H1 (cell line): ENCODE results near the gene SHMT1. TPM values are rescaled to one million over a fixed set of nuclear protein-coding genes. Genes with fewer than 3 reads are reported as not detected.

Experiments
- KDM1A ChIP-seq: fragments of 200-600, 300-600 bp; sonication (generic); IDR thresholded peaks from 2 replicates; pipeline ENCODE4 v1.7.1; 2016; ENCODE audit warnings: mild to moderate bottlenecking, low read length, borderline replicate concordance
- MAFK ChIP-seq: IDR thresholded peaks from 2 replicates; pipeline ENCODE4 v1.6.1; 2012; ENCODE audit warnings: low read depth, mild to moderate bottlenecking, improper control_type of control experiment, low read length
- RAD21 ChIP-seq, 2 experiments: IDR thresholded peaks in 1 of 2; conservative IDR thresholded peaks in 1 of 2; 2 replicates each; pipeline ENCODE4 v1.6.1; 2011; ENCODE audit warnings: low read depth in 2 of 2, low read length in 2 of 2, improper control_type of control experiment in 1 of 2, inconsistent platforms in 1 of 2, mild to moderate bottlenecking in 1 of 2, moderate library complexity in 1 of 2
- RNF2 ChIP-seq: fragments of 200-900, 300-1000 bp; sonication (generic); IDR thresholded peaks from 2 replicates; pipeline ENCODE4 v1.7.1; 2016; ENCODE audit warnings: borderline replicate concordance, low read depth, mild to moderate bottlenecking, antibody characterized with exemption, low read length; ENCODE audit not compliant: poor library complexity, severe bottlenecking; ENCODE audit errors: missing control alignments
- TAF1 ChIP-seq: IDR thresholded peaks from 2 replicates; pipeline ENCODE4 v1.6.1; 2011; ENCODE audit warnings: mild to moderate bottlenecking, low read depth, low read length
- TCF12 ChIP-seq: IDR thresholded peaks from 2 replicates; pipeline ENCODE4 v1.6.1; 2011; ENCODE audit warnings: low read depth, mild to moderate bottlenecking, low read length
- polyA plus RNA-seq, 7 experiments: library from polyadenylated mRNA; depleted of rRNA in 3 of 7; stranded (reverse) in 5 of 7; unstranded in 2 of 7; fragments of >200 nt in 5 of 7; fragments of 200-250 nt in 2 of 7; gene quantifications; 1 replicate in 5 of 7; 2 replicates in 1 of 7; 4 replicates in 1 of 7; pipeline versions ENCODE4 v1.2.1 to v1.2.3, GENCODE V29; 2011 to 2013; ENCODE audit warnings: missing spikeins in 2 of 7, mixed read lengths in 2 of 7
- total RNA-seq: library from RNA; stranded (reverse); fragmentation: NEBNext Ultra II Directional; extraction: Animal tissue kit (Norgen Biotek cat#: 25700); gene quantifications from 2 replicates; pipeline ENCODE4 v1.2.1, GENCODE V29; 2021
- TF ChIP-seq, protein P1 (sequence below): fragments of 300-600 bp; sonication (generic); IDR thresholded peaks from 2 replicates; pipeline ENCODE4 v1.7.1; 2012; ENCODE audit warnings: low read length, moderate library complexity, mild to moderate bottlenecking, inconsistent platforms; ENCODE audit not compliant: insufficient replicate concordance

Gene SHMT1
- total and polyA plus RNA-seq, 2 of the 8 experiments (the other 6 are each of a cell fraction or from before 2014, with no cell fraction given), result 30.7 to 39.3 TPM

DNA sequence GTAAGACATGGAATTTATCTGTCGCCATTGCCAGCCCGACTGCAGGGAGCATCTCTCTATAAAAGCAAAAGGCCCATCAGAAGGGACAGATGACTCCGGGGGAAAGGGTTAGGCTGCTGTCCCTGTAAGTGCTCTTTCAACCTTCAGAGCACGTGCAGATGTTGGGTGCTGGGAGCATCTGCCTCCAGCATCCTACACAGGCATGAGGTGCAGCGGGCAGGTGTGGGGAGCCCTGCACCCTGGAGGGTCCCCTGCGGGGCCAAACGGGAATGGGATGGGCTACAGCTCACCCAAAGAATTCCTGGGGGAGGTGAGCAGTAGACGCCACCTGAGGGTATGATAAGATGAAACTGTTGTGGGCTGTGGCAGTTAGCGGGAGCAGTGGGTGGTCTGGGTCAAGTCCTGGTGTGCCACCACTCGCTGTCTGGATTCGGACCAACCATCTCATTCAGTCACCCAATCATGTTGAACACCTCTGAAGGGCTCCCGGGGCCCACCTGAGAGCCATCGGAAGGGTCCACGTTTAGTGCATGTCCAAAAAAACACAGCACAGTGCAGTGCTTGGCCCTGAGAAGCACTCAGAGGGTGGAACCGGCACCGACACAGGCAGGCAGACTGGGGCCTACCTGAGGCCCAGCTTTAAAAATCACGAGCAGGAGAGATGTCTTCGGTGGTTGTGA is 44.4 kb downstream of the SHMT1 start (continued):
- TF ChIP-seq RNF2, result no peak
- TF ChIP-seq RAD21 (IDR thresholded peaks at IDR 0.05 in 1 of 2, conservative IDR thresholded peaks at IDR 0.05 in 1 of 2; ENCODE audit: low read depth in 2 of 2, low read length in 2 of 2), result no peak
- no peak for TF ChIP-seq TCF12
- no peak for TF ChIP-seq TAF1
- TF ChIP-seq, protein P1, sequence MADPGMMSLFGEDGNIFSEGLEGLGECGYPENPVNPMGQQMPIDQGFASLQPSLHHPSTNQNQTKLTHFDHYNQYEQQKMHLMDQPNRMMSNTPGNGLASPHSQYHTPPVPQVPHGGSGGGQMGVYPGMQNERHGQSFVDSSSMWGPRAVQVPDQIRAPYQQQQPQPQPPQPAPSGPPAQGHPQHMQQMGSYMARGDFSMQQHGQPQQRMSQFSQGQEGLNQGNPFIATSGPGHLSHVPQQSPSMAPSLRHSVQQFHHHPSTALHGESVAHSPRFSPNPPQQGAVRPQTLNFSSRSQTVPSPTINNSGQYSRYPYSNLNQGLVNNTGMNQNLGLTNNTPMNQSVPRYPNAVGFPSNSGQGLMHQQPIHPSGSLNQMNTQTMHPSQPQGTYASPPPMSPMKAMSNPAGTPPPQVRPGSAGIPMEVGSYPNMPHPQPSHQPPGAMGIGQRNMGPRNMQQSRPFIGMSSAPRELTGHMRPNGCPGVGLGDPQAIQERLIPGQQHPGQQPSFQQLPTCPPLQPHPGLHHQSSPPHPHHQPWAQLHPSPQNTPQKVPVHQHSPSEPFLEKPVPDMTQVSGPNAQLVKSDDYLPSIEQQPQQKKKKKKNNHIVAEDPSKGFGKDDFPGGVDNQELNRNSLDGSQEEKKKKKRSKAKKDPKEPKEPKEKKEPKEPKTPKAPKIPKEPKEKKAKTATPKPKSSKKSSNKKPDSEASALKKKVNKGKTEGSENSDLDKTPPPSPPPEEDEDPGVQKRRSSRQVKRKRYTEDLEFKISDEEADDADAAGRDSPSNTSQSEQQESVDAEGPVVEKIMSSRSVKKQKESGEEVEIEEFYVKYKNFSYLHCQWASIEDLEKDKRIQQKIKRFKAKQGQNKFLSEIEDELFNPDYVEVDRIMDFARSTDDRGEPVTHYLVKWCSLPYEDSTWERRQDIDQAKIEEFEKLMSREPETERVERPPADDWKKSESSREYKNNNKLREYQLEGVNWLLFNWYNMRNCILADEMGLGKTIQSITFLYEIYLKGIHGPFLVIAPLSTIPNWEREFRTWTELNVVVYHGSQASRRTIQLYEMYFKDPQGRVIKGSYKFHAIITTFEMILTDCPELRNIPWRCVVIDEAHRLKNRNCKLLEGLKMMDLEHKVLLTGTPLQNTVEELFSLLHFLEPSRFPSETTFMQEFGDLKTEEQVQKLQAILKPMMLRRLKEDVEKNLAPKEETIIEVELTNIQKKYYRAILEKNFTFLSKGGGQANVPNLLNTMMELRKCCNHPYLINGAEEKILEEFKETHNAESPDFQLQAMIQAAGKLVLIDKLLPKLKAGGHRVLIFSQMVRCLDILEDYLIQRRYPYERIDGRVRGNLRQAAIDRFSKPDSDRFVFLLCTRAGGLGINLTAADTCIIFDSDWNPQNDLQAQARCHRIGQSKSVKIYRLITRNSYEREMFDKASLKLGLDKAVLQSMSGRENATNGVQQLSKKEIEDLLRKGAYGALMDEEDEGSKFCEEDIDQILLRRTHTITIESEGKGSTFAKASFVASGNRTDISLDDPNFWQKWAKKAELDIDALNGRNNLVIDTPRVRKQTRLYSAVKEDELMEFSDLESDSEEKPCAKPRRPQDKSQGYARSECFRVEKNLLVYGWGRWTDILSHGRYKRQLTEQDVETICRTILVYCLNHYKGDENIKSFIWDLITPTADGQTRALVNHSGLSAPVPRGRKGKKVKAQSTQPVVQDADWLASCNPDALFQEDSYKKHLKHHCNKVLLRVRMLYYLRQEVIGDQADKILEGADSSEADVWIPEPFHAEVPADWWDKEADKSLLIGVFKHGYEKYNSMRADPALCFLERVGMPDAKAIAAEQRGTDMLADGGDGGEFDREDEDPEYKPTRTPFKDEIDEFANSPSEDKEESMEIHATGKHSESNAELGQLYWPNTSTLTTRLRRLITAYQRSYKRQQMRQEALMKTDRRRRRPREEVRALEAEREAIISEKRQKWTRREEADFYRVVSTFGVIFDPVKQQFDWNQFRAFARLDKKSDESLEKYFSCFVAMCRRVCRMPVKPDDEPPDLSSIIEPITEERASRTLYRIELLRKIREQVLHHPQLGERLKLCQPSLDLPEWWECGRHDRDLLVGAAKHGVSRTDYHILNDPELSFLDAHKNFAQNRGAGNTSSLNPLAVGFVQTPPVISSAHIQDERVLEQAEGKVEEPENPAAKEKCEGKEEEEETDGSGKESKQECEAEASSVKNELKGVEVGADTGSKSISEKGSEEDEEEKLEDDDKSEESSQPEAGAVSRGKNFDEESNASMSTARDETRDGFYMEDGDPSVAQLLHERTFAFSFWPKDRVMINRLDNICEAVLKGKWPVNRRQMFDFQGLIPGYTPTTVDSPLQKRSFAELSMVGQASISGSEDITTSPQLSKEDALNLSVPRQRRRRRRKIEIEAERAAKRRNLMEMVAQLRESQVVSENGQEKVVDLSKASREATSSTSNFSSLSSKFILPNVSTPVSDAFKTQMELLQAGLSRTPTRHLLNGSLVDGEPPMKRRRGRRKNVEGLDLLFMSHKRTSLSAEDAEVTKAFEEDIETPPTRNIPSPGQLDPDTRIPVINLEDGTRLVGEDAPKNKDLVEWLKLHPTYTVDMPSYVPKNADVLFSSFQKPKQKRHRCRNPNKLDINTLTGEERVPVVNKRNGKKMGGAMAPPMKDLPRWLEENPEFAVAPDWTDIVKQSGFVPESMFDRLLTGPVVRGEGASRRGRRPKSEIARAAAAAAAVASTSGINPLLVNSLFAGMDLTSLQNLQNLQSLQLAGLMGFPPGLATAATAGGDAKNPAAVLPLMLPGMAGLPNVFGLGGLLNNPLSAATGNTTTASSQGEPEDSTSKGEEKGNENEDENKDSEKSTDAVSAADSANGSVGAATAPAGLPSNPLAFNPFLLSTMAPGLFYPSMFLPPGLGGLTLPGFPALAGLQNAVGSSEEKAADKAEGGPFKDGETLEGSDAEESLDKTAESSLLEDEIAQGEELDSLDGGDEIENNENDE, result no peak
- TF ChIP-seq KDM1A, result no peak
- no peak for TF ChIP-seq MAFK
- TF ChIP-seq, all 59 proteins: peak for 0
